IPS DF 4.7 (cell line): ENCODE measurements around the gene APOA5.
"Not testable (repeated sequence)": the region's sequence is repeated elsewhere in the genome, so short reads cannot be mapped to it uniquely, and the experiment has no call there.

Experiments used
- DNase-seq: peaks from one replicate; pipeline ENCODE4 v3.0.0-alpha.2; 2013; ENCODE audit warnings: low spot score; ENCODE audit errors: extremely low read depth

Gene APOA5

GRCh38 chr11:116791813-116792143 lies at the start of gene APOA5:
Gene APOA5, minus strand, starts transcription at chr11:116791879. Its CDS starts 19 bp downstream, at chr11:116791860.
- DNase-seq, result no peak

GRCh38 chr11:116840746-116841296 lies 49.1 kb upstream of the APOA5 start:
- no peak for DNase-seq

GRCh38 chr11:116840224-116840745 lies 48.6 kb upstream of the APOA5 start:
- DNase-seq, result no peak

- no peak for DNase-seq
These were observed 46.8 kb upstream of the APOA5 start for GRCh38 chr11:116838321-116839084.

- no peak for DNase-seq
These were observed 45.8 kb upstream of the APOA5 start, which contains the start of gene APOA1 for GRCh38 chr11:116837231-116838091. Gene APOA1, minus strand, starts transcription at chr11:116837622. Its CDS starts 235 bp downstream, at chr11:116837387.

GRCh38 chr11:116836632-116836991 lies 44.9 kb upstream of the APOA5 start:
- no peak for DNase-seq

GRCh38 chr11:116835791-116836631 lies 44.3 kb upstream of the APOA5 start:
- peak; percentile 66 for DNase-seq

GRCh38 chr11:116835042-116835772 lies 43.5 kb upstream of the APOA5 start:
- no peak for DNase-seq

- not testable (repeated sequence) for DNase-seq
These were observed 42.9 kb upstream of the APOA5 start for GRCh38 chr11:116834535-116835041.

GRCh38 chr11:116833816-116834534 lies 42.3 kb upstream of the APOA5 start:
- no peak for DNase-seq

GRCh38 chr11:116833491-116833815 lies 41.8 kb upstream of the APOA5 start:
- no peak for DNase-seq

- no peak for DNase-seq
These were observed 40.9 kb upstream of the APOA5 start for GRCh38 chr11:116832350-116833290.

- DNase-seq, result no peak
These were observed 40.2 kb upstream of the APOA5 start for GRCh38 chr11:116831790-116832349.

- no peak for DNase-seq
These were observed 38.7 kb upstream of the APOA5 start for GRCh38 chr11:116830184-116830912.

- no peak for DNase-seq
These were observed 38.0 kb upstream of the APOA5 start, which contains the start of gene APOC3 for GRCh38 chr11:116829525-116830183. Gene APOC3, plus strand, starts transcription at chr11:116829907. Its CDS starts 676 bp downstream, at chr11:116830583.

- DNase-seq, result no peak
These were observed 37.2 kb upstream of the APOA5 start for GRCh38 chr11:116828632-116829524.
